OCI-M2 (cell line): ENCODE measurements around the gene CASP9.

ENCODE experiments used
- DNase-seq: peaks from one replicate; lab custom pipeline; 2025; ENCODE audit not compliant: unreplicated experiment; lab: John Stamatoyannopoulos, UW

The CASP9 gene

GRCh38 chr1:15451014-15451722, 72.8 kb downstream of the CASP9 start:
- no peak for DNase-seq

GRCh38 chr1:15449567-15449966, 74.4 kb downstream of the CASP9 start:
- no peak for DNase-seq

- no peak for DNase-seq
Observed at GRCh38 chr1:15448877-15449462, 75.0 kb downstream of the CASP9 start.

- DNase-seq: no peak
Observed at GRCh38 chr1:15446212-15446611, 77.8 kb downstream of the CASP9 start.

GRCh38 chr1:15445390-15446122, 78.5 kb downstream of the CASP9 start:
- DNase-seq: no peak

- DNase-seq: no peak
Observed at GRCh38 chr1:15444468-15445389, 79.3 kb downstream of the CASP9 start.

- no peak for DNase-seq
Observed at GRCh38 chr1:15443281-15443680, 80.7 kb downstream of the CASP9 start.

GRCh38 chr1:15442759-15443158, 81.3 kb downstream of the CASP9 start:
- DNase-seq: no peak

- no peak for DNase-seq
Observed at GRCh38 chr1:15442119-15442518, 81.9 kb downstream of the CASP9 start.
